ENCODE results near the gene RASGRP2. TPM values are rescaled to one million over a fixed set of nuclear protein-coding genes. Genes with fewer than 3 reads are reported as not detected.

RASGRP2 gene
- total RNA-seq, 1 experiment from 2014 or later: not detected

DNA sequence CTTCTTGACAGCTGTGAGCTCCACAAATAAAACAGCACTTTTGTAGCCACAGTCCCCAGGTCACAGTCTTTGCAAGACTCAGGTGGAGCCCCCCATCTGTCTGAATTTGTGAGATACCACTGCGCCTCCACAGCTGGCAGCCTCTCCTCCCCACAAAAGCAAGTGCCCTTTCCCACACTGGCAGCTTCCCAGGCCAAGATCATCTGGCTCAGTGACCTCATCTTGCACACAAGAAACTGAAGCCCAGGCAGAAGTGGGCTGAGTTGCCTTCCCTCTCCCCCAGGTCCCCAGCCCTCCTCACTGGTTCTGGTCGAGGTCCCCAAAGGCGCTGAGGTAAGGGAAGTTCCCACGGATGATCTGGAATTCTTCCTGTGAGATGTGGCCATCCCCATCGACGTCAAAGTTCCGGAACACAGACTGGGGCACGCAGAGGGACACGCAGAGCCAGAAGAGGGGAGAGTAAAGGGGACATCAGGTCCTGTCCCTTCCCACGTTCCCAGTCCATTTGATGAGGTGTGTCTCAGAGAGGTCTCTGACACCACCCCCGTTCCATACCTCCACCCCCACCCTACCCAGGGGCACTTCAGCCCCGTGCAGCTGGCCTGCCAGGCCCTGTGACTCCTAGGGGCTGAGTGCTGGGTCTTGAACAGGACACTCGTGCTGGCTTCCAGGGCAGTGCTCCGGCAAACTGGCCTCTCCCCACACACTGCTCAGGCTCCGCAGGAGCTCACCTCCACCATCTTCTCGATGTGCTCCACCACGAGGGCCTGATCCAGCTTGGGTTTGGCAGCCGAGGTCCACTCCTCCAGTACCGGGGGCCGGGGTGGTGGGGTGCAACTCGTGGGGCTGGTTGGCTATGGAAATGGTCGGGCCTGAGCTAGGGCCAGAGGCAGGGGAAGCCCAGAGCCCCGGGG lies 8.9 kb downstream of the RASGRP2 start:
- no TSS peak for BruUV-seq (replicated peaks)
- TF ChIP-seq, protein P1, sequence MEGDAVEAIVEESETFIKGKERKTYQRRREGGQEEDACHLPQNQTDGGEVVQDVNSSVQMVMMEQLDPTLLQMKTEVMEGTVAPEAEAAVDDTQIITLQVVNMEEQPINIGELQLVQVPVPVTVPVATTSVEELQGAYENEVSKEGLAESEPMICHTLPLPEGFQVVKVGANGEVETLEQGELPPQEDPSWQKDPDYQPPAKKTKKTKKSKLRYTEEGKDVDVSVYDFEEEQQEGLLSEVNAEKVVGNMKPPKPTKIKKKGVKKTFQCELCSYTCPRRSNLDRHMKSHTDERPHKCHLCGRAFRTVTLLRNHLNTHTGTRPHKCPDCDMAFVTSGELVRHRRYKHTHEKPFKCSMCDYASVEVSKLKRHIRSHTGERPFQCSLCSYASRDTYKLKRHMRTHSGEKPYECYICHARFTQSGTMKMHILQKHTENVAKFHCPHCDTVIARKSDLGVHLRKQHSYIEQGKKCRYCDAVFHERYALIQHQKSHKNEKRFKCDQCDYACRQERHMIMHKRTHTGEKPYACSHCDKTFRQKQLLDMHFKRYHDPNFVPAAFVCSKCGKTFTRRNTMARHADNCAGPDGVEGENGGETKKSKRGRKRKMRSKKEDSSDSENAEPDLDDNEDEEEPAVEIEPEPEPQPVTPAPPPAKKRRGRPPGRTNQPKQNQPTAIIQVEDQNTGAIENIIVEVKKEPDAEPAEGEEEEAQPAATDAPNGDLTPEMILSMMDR (conservative IDR thresholded peaks at IDR 0.05; ENCODE audit: low read depth, low read length): no peak
- TF ChIP-seq EZH2 (IDR thresholded peaks at IDR 0.05; ENCODE audit: low read length, unreplicated experiment) (no peak), EZH2phosphoT487 (IDR thresholded peaks at IDR 0.05; ENCODE audit: borderline replicate concordance, low read length) (no peak)
- Histone ChIP-seq H3K4me3 (ENCODE audit: low read length) (no peak overlapping the region), H3F3A (ENCODE audit: low read length, unreplicated experiment) (no peaks in the 10 kb centered on the region), H3K9ac (ENCODE audit: low read length) (no peak overlapping the region), H3K79me2 (ENCODE audit: low read length) (no peaks in the 10 kb centered on the region), H3K4me2 (ENCODE audit: low read length) (no peak overlapping the region), H3K9me3 (ENCODE audit: low read length) (no peaks in the 10 kb centered on the region), H3K9me2 (replicated peaks; ENCODE audit: low read length) (no peaks in the 10 kb centered on the region), H3K27ac (ENCODE audit: low read length) (no peak overlapping the region), H4K20me1 (ENCODE audit: low read length) (no peaks in the 10 kb centered on the region), H2AFZ (ENCODE audit: low read length) (no peak overlapping the region), H3K4me1 (ENCODE audit: insufficient read depth, low read length) (no peaks in the 10 kb centered on the region), H3K36me3 (ENCODE audit: low read depth, low read length) (no peaks in the 10 kb centered on the region), H3K27me3 (ENCODE audit: low read length) (peaks cover 2% of the 10 kb centered on the region; the same call in 1 of the 2 replicates)
- ChIA-PET POLR2A (ENCODE audit: unreplicated experiment) (interaction anchor here (0.6 kb wide), 1 partner anchor 184 kb away, joined by 3 read pairs; no protein-coding TSS in a partner anchor), CTCF (interaction anchor here (0.6 kb wide), 2 partner anchors 25 to 32 kb away, joined by 7 to 11 read pairs; partner anchors contain the start of gene PYGM)
- ATAC-seq (no peak), DNase-seq (no peak)
- intact Hi-C loops (cut with micrococcal nuclease): no loop called here

DNA sequence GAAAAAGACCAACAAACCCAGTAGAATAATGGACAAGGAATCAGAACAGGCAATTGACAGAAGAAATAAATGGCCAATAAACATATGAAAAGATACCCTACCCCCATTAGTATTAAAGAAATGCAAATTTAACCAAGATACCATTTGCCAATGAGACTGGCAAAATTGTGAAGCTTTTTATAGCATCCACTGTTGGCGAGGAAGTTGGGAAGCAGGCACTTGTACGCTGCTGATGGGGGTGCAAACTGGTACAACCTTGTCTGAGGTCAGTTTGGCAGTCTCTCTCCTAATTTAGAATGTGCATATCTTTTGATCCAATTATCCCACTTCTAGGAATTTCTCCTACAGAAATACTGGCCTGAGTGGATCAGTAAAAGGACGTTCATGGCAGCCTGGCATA lies 12.3 kb downstream of the RASGRP2 start:
- no peak for DNase-seq
- Histone ChIP-seq H3K9me3 (ENCODE audit: low read length) (no peaks in the 10 kb centered on the region), H3K4me3 (ENCODE audit: low read length) (no peak overlapping the region), H3K9ac (ENCODE audit: low read length) (no peak overlapping the region), H3K4me1 (ENCODE audit: insufficient read depth, low read length) (no peaks in the 10 kb centered on the region), H3K4me2 (ENCODE audit: low read length) (no peak overlapping the region), H4K20me1 (ENCODE audit: low read length) (no peaks in the 10 kb centered on the region), H3K27ac (ENCODE audit: low read length) (no peak overlapping the region), H3K9me2 (replicated peaks; ENCODE audit: low read length) (no peaks in the 10 kb centered on the region), H3K27me3 (ENCODE audit: low read length) (peaks cover 2% of the 10 kb centered on the region; the same call in 1 of the 2 replicates), H3K36me3 (ENCODE audit: low read depth, low read length) (no peaks in the 10 kb centered on the region), H3F3A (ENCODE audit: low read length, unreplicated experiment) (no peaks in the 10 kb centered on the region), H2AFZ (ENCODE audit: low read length) (no peak overlapping the region), H3K79me2 (ENCODE audit: low read length) (no peaks in the 10 kb centered on the region)
- ChIA-PET CTCF (no interaction called here), POLR2A (ENCODE audit: unreplicated experiment) (no interaction called here)
- TF ChIP-seq EZH2phosphoT487 (IDR thresholded peaks at IDR 0.05; ENCODE audit: borderline replicate concordance, low read length) (no peak), EZH2 (IDR thresholded peaks at IDR 0.05; ENCODE audit: low read length, unreplicated experiment) (no peak)
- TF ChIP-seq, protein P1 (conservative IDR thresholded peaks at IDR 0.05; ENCODE audit: low read depth, low read length): no peak
- no TSS peak for BruUV-seq (replicated peaks)
- no peak for ATAC-seq
- intact Hi-C loops (cut with micrococcal nuclease): no loop called here

Data from PC-3 (cell line).